ENCODE data around the gene CBLC.
A peak's percentile ranks its signal among the peaks of the same experiment; 100 is the strongest.

The CBLC gene

DNA sequence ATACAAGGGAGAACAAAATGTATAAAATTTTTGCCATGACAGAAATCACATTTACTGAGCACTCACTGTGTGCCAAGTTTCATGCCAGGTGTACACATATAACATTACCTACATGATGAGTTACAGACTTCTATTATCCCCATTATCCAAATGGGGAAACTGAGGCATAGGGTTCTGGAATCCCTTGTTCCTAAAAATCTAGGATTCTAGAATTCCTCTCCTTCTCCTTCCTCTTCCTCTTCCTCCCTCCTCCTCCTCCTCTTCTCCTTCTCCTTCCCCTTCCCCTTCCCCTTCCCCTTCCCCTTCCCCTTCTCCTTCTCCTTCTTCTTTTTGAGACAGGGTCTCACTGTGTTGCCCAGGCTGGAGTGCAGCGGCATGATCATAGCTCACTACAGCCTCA, 43.3 kb upstream of the CBLC start:
- TF ChIP-seq, protein P1, sequence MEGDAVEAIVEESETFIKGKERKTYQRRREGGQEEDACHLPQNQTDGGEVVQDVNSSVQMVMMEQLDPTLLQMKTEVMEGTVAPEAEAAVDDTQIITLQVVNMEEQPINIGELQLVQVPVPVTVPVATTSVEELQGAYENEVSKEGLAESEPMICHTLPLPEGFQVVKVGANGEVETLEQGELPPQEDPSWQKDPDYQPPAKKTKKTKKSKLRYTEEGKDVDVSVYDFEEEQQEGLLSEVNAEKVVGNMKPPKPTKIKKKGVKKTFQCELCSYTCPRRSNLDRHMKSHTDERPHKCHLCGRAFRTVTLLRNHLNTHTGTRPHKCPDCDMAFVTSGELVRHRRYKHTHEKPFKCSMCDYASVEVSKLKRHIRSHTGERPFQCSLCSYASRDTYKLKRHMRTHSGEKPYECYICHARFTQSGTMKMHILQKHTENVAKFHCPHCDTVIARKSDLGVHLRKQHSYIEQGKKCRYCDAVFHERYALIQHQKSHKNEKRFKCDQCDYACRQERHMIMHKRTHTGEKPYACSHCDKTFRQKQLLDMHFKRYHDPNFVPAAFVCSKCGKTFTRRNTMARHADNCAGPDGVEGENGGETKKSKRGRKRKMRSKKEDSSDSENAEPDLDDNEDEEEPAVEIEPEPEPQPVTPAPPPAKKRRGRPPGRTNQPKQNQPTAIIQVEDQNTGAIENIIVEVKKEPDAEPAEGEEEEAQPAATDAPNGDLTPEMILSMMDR (conservative IDR thresholded peaks at IDR 0.05; ENCODE audit: low read depth, low read length), result no peak
- H3K4me3 ChIP-seq (ENCODE audit: low read length), result no peak overlapping the region
- no peak for DNase-seq (ENCODE audit: low read depth)

DNA sequence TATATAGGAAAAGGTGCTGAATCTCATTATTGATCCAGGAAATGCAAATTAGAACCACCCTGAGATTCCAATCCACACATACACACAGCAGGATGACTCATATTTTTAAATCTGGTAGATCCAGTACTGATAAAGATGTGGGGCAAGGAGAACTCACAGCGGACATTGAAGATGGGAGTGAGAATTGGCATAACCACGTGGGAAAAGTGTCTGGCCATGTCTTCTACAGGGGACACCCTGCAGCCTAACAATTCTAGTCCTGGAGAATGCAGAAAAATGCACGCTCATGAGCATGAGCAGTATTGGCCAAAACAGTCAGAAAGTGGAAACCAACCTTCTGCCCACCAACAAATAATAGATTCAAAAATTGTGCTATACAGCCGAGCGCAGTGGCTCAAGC, 42.7 kb upstream of the CBLC start:
- DNase-seq (ENCODE audit: low read depth), result no peak
- TF ChIP-seq, protein P1 (conservative IDR thresholded peaks at IDR 0.05; ENCODE audit: low read depth, low read length), result no peak
- H3K4me3 ChIP-seq (ENCODE audit: low read length), result no peak overlapping the region

DNA sequence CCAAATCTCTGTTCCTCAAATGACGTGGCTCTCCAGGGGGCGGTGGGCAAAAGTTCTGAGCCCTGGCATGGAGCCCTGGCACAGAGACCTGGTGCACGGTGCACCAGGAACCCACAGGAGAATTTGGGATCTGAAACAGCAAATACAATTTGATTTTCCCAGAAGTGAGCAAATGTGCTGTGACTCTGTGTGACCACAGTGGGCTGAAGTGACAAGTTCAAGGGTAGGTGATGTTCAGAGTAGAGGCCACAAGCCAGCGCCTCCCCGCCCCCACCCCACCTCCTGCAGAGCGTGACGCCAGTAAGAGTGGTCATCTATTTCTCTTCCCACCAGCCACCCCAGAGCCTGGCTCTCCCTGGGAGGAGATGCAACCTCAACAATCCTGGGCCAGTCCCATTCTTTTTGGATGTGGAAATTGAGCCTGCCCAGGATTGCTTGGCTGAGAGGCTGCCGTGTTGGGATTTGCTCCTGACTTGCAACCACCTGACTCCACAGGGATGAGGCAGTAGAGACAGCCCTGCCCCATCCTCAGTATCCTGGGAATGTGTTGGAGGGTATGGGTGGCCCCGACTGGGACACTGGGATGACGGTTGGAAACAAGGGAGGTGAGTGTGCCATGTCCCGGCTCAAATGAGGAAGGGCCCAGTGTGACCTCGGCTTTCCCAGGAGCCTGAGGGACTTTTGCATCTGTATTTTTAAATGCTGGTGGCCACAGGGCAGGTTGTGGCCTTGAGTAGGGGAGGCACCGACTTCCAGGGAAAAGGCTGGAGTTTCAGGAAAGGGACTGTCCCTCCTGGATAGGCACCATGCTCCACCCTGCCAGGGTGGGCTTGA, 40.2 kb upstream of the CBLC start:
- TF ChIP-seq, protein P1 (conservative IDR thresholded peaks at IDR 0.05; ENCODE audit: low read depth, low read length), result no peak
- no peak overlapping the region for H3K4me3 ChIP-seq (ENCODE audit: low read length)
- no peak for DNase-seq (ENCODE audit: low read depth)

DNA sequence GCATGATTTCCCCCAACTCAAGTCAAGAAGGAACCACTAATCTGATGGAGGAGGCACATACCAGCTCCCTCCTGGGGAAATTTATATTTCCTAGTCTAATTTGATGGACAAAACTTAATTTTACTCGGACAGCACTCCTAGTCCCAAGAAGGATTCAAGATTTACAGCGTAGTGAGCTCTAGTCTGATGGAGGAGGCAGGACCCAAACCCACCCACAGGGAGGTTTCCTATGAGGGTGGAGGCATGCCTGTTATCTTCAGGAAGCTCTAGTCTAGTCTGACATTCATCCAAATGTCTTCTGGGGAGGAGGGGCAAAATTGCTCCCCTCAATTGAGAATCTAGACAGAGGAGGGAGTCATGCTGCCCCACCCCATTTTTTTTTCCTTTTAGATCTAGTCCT, 39.6 kb upstream of the CBLC start:
- TF ChIP-seq, protein P1 (conservative IDR thresholded peaks at IDR 0.05; ENCODE audit: low read depth, low read length), result no peak
- H3K4me3 ChIP-seq (ENCODE audit: low read length), result no peak overlapping the region
- no peak for DNase-seq (ENCODE audit: low read depth)

DNA sequence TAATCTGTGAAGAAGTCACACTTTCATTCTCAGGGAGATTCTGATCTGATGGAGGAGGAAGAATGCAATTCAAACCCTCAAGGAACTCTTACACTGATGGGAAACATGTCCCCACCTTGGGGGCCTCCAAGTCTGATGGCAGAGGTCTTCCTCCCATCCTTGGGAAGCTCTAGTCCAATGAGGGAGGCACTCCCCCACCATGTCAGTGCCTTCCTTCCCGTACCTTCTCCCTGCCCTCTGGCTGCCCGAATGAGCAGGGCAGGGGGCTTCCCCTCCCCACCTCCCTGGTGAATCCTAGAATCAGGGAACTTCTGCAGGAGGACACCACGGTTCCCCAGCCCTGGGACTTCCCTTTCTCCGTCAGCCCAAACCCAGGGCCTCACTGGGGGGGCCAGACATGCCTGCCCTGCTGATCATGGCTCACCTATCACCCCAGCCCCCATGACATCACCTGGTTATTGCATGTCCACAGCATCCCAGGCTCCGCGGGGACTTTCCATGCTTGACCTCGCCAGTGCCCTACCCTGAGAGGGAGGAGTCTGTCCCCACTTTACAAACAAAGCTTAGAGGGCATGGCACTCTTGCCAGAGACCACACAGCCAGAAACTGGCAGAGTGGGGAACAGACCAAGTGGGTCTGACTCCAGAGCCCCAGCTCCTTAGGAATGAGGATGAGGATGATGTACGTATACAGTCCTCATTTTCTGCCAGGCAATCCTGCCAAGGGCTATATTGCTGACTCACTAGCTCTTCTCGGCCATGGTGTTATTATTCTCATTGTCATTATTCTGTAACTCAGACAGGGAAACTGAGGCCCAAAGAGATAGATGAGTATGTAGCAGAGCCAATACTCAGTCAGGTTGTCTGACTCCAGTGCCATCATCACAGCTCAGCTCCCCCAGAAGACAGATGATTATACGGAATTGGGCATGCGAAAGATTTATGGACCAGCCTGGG, 38.8 kb upstream of the CBLC start:
- no peak for DNase-seq (ENCODE audit: low read depth)
- TF ChIP-seq, protein P1 (conservative IDR thresholded peaks at IDR 0.05; ENCODE audit: low read depth, low read length), result no peak
- no peak overlapping the region for H3K4me3 ChIP-seq (ENCODE audit: low read length)

GRCh38 chr19:44740351-44740824, 37.3 kb upstream of the CBLC start:
- H3K4me3 ChIP-seq (ENCODE audit: low read length), result no peak overlapping the region
- DNase-seq (ENCODE audit: low read depth), result no peak
- TF ChIP-seq, protein P1 (conservative IDR thresholded peaks at IDR 0.05; ENCODE audit: low read depth, low read length), result peak; percentile 20
